HepG2 (cell line): ENCODE results near the gene COL8A2. TPM values are rescaled to one million over a fixed set of nuclear protein-coding genes. Genes with fewer than 3 reads are reported as not detected.
A peak's percentile ranks its signal among the peaks of the same experiment; 100 is the strongest.

Source experiments
- ATAC-seq: fragments of 200-7000 bp; cut with Tn5 transposase; 3 replicates; pipeline ENCODE4 v1.9.1; 2020; ENCODE audit warnings: mild to moderate bottlenecking, moderate library complexity
- BruUV-seq: library from RNA; stranded (reverse); fragments of 400-500 nt; replicated peaks from 2 replicates; lab custom pipeline; 2021; lab: Mats Ljungman, UMichigan
- CTCF ChIA-PET: fragments of 300-600 bp; formaldehyde crosslinking; extraction: SDS; loops from one replicate; lab custom pipeline; 2021; ENCODE audit warnings: low total read pairs, inconsistent platforms, low intra/inter-chr PET ratio; lab: Yijun Ruan, JAX
- POLR2A ChIA-PET: fragments of 350-600 bp; sonication (Branson Sonifier 250); formaldehyde crosslinking; loops from one replicate; lab custom pipeline; 2020; ENCODE audit warnings: antibody characterized with exemption, inconsistent platforms; lab: Yijun Ruan, JAX
- DNase-seq: peaks from one replicate; pipeline ENCODE4 v3.0.0-alpha.2; 2015; ENCODE audit warnings: low spot score
- FAIRE-seq: peaks from 3 replicates; lab custom pipeline; 2011; peaks lifted over from hg19 to GRCh38; lab: Jason Lieb, UNC
- H2AFZ ChIP-seq: one replicate; pipeline ENCODE4 v1.6.1; 2011; ENCODE audit warnings: low read length, inconsistent platforms
- H3K27ac ChIP-seq: fragments of 300-600 bp; 3 replicates; pipeline ENCODE4 v1.8.0; 2011; ENCODE audit warnings: mixed run types, mild to moderate bottlenecking, mixed read lengths, low read length, inconsistent platforms; ENCODE audit not compliant: insufficient read depth; ENCODE audit errors: extremely low read length
- H3K27me3 ChIP-seq, 2 experiments: fragments of 200-600 bp in 1 of 2; 2 replicates in 1 of 2; 3 replicates in 1 of 2; pipeline versions ENCODE4 v1.6.0 to v1.8.0; 2011; ENCODE audit warnings: low read length in 2 of 2, mild to moderate bottlenecking in 2 of 2, moderate library complexity in 2 of 2, inconsistent platforms in 1 of 2; ENCODE audit not compliant: insufficient read depth in 2 of 2, control insufficient read depth in 1 of 2
- H3K36me3 ChIP-seq, 2 experiments: fragments of 200-600 bp in 1 of 2; replicated peaks in 1 of 2; 2 replicates in 1 of 2; 3 replicates in 1 of 2; pipeline versions ENCODE4 v1.5.1 to v1.8.0; 2011; ENCODE audit warnings: low read length in 2 of 2, inconsistent platforms in 1 of 2; ENCODE audit not compliant: insufficient read depth in 2 of 2, control insufficient read depth in 1 of 2
- H3K4me1 ChIP-seq: 2 replicates; pipeline ENCODE4 v1.5.1; 2012; ENCODE audit warnings: low read length, inconsistent platforms; ENCODE audit not compliant: insufficient read depth
- H3K4me2 ChIP-seq: 2 replicates; pipeline ENCODE4 v1.6.0; 2011; ENCODE audit warnings: low read depth, low read length, inconsistent platforms
- H3K4me3 ChIP-seq, 3 experiments: fragments of 200-600 bp in 1 of 3; sonication (generic), shearing (Covaris generic) in 1 of 3; replicated peaks in 1 of 3; 2 replicates each; pipeline ENCODE4 v1.5.1; 2011 to 2016; ENCODE audit warnings: low read length in 3 of 3, inconsistent platforms in 2 of 3, low read depth in 2 of 3, mild to moderate bottlenecking in 2 of 3, control low read depth in 1 of 3, mixed read lengths in 1 of 3; ENCODE audit not compliant: insufficient read depth in 1 of 3
- H3K79me2 ChIP-seq: one replicate; pipeline ENCODE4 v1.6.1; 2011; ENCODE audit warnings: low read length, inconsistent platforms; ENCODE audit not compliant: insufficient read depth
- H3K9ac ChIP-seq: 2 replicates; pipeline ENCODE4 v1.6.0; 2011; ENCODE audit warnings: mild to moderate bottlenecking, low read depth, low read length, inconsistent platforms; ENCODE audit not compliant: insufficient read depth
- H3K9me3 ChIP-seq: 2 replicates; pipeline ENCODE4 v1.5.1; 2012; ENCODE audit warnings: mild to moderate bottlenecking, low read length
- H4K20me1 ChIP-seq: 2 replicates; pipeline ENCODE4 v1.6.0; 2011; ENCODE audit warnings: inconsistent platforms, mild to moderate bottlenecking, low read length, moderate library complexity; ENCODE audit not compliant: insufficient read depth
- BORCS8-MEF2B ChIP-seq: sonication (generic); formaldehyde crosslinking; IDR thresholded peaks from 2 replicates; pipeline ENCODE4 v1.8.0; 2022; ENCODE audit warnings: mild to moderate bottlenecking, missing genetic modification reagents
- MAZ ChIP-seq, 2 experiments: sonication (generic) in 1 of 2; formaldehyde crosslinking in 1 of 2; IDR thresholded peaks; 2 replicates each; pipeline versions ENCODE4 v1.5.0 to v1.6.1; 2012 to 2020; ENCODE audit warnings: low read depth in 2 of 2, mild to moderate bottlenecking in 2 of 2, borderline replicate concordance in 1 of 2, improper control_type of control experiment in 1 of 2, low read length in 1 of 2, missing genetic modification reagents in 1 of 2, moderate library complexity in 1 of 2
- NFKBIZ ChIP-seq: IDR thresholded peaks from 2 replicates; pipeline ENCODE4 v1.6.1; 2018; ENCODE audit warnings: missing genetic modification reagents, missing compliant biosample characterization
- NFRKB ChIP-seq: fragments of 450-650 bp; IDR thresholded peaks from 2 replicates; pipeline ENCODE4 v1.6.1; 2017
- PRDM4 ChIP-seq: sonication (generic); formaldehyde crosslinking; IDR thresholded peaks from 2 replicates; pipeline ENCODE4 v1.9.0; 2021; ENCODE audit warnings: missing genetic modification reagents, borderline replicate concordance
- SOX13 ChIP-seq, 3 experiments: fragments of 450-650 bp in 1 of 3; sonication (generic) in 1 of 3; formaldehyde crosslinking in 1 of 3; IDR thresholded peaks in 2 of 3; conservative IDR thresholded peaks in 1 of 3; 2 replicates each; pipeline versions ENCODE4 v1.5.0 to v1.6.1; 2016 to 2020; ENCODE audit warnings: antibody characterized with exemption in 1 of 3, mild to moderate bottlenecking in 1 of 3, missing compliant biosample characterization in 1 of 3, missing genetic modification reagents in 1 of 3, moderate library complexity in 1 of 3
- SRF ChIP-seq: IDR thresholded peaks from 2 replicates; pipeline ENCODE4 v1.6.1; 2011; ENCODE audit warnings: mild to moderate bottlenecking, low read depth, low read length, moderate library complexity
- SYNCRIP ChIP-seq: fragments of 200-400 bp; formaldehyde crosslinking; IDR thresholded peaks from 2 replicates; pipeline ENCODE4 v1.6.1; 2018; ENCODE audit warnings: mild to moderate bottlenecking, low read depth, low read length; ENCODE audit not compliant: insufficient read depth
- TEAD2 ChIP-seq: sonication (generic); formaldehyde crosslinking; IDR thresholded peaks from 2 replicates; pipeline ENCODE4 v1.9.0; 2021; ENCODE audit warnings: missing genetic modification reagents
- TMF1 ChIP-seq: sonication (generic); formaldehyde crosslinking; IDR thresholded peaks from 2 replicates; pipeline ENCODE4 v1.8.1; 2022; ENCODE audit warnings: low read depth, missing genetic modification reagents
- ZFP91 ChIP-seq: sonication (generic); formaldehyde crosslinking; IDR thresholded peaks from 2 replicates; pipeline ENCODE4 v1.9.0; 2022; ENCODE audit warnings: missing genetic modification reagents, mild to moderate bottlenecking, borderline replicate concordance
- ZNF724P ChIP-seq: sonication (generic); formaldehyde crosslinking; IDR thresholded peaks from 2 replicates; pipeline ENCODE4 v1.8.0; 2022; ENCODE audit warnings: missing genetic modification reagents, borderline replicate concordance
- WGBS: methylation state at CpG from one replicate; pipeline ENCODE4 v1.1.6; 2017; ENCODE audit warnings: low lambda C conversion rate; 5-methylcytosine and 5-hydroxymethylcytosine counted together
- in situ Hi-C: cut with HindIII; loops from 2 replicates; pipeline ENCODE4 v1.10.0; 2017; ENCODE audit warnings: low pct_unique_long_range_greater_than_20kb; ENCODE audit not compliant: extremely low pct_ligation_motif_present
- intact Hi-C: fragments of 100-400 bp; cut with micrococcal nuclease; formaldehyde crosslinking; loops from one replicate; pipeline ENCODE4 v1.10.0; 2022; ENCODE audit not compliant: unreplicated experiment
- polyA plus RNA-seq, 8 experiments: library from polyadenylated mRNA; depleted of rRNA in 3 of 8; stranded (reverse) in 7 of 8; unstranded in 1 of 8; fragments of >200 nt; fragmentation: Illumina TruSeq in 4 of 8; extraction: Trizol in 4 of 8; gene quantifications; 2 replicates each; pipeline versions ENCODE4 v1.2.1 to v1.2.3, GENCODE V29; 2011 to 2016; ENCODE audit warnings: low read depth in 4 of 8, missing spikeins in 1 of 8, mixed read lengths in 1 of 8; ENCODE audit not compliant: insufficient read depth in 1 of 8
- total RNA-seq, 5 experiments: library from RNA; depleted of rRNA; stranded (reverse); fragments of >200 nt; fragmentation: Illumina TruSeq; extraction: Trizol; gene quantifications; 2 replicates each; pipeline ENCODE4 v1.2.3, GENCODE V29; 2016; ENCODE audit warnings: low read depth in 1 of 5

Gene COL8A2
- total and polyA plus RNA-seq, 2 of the 13 experiments (the other 11 are each of a cell fraction or from before 2014, with no cell fraction given), result 0.13 to 0.24 TPM

- H3K27me3 ChIP-seq, result no peaks in the 10 kb centered on the region
- intact Hi-C loops, result loop anchor here (1.0 kb wide), 1 partner anchor 35 kb away; no protein-coding TSS in a partner anchor
- no peaks in the 10 kb centered on the region for H3K9me3 ChIP-seq
- 11% methylated on average over 6 of the region's 6 CpGs for WGBS
- no peaks in the 10 kb centered on the region for H3K79me2 ChIP-seq
- peaks cover 18% of the 10 kb centered on the region for H3K4me1 ChIP-seq
- BruUV-seq, result no TSS peak
- peak; percentile 25 for ATAC-seq
- H4K20me1 ChIP-seq, result no peaks in the 10 kb centered on the region
- peaks cover 10 to 26% of the 10 kb centered on the region in 2 experiments; a peak in 3 of 5 replicates for H3K36me3 ChIP-seq
- in situ Hi-C loops, result loop anchor here (5.0 kb wide), 1 partner anchor 37 kb away; no protein-coding TSS in a partner anchor
- no peak overlapping the region for H3K4me2 ChIP-seq
- H3K9ac ChIP-seq, result no peak overlapping the region
- FAIRE-seq, result no peak
- DNase-seq, result no peak
- H3K4me3 ChIP-seq, result no peak overlapping the region
- no peak overlapping the region for H2AFZ ChIP-seq
- POLR2A ChIA-PET, result interaction anchor here (1.2 kb wide), 1 partner anchor 19 kb away, joined by 4 read pairs; no protein-coding TSS in a partner anchor
- CTCF ChIA-PET, result interaction anchor here (1.5 to 4.5 kb wide), 3 partner anchors 32 to 54 kb away, joined by 6 to 104 read pairs (median 9); no protein-coding TSS in a partner anchor
- H3K27ac ChIP-seq, result no peak overlapping the region
- TF ChIP-seq ZFP91 (CRISPR knock-in tag) (no peak), PRDM4 (no peak), BORCS8-MEF2B (CRISPR knock-in tag) (no peak), SYNCRIP (no peak), NFRKB (no peak), TEAD2 (CRISPR knock-in tag) (no peak), SRF (no peak), NFKBIZ (CRISPR knock-in tag) (no peak), TMF1 (no peak), MAZ (IDR thresholded peaks at IDR 0.05; ENCODE audit: borderline replicate concordance, low read depth, low read length) (no peak), MAZ (CRISPR knock-in tag; IDR thresholded peaks at IDR 0.05; ENCODE audit: low read depth) (no peak), ZNF724P (CRISPR knock-in tag) (no peak), SOX13 (IDR thresholded peaks at IDR 0.05) (no peak), SOX13 (CRISPR knock-in tag; conservative IDR thresholded peaks at IDR 0.05 in 1 of 2, IDR thresholded peaks at IDR 0.05 in 1 of 2) (no peak)
Observed at GRCh38 chr1:36134031-36134430, 9.0 kb upstream of the COL8A2 start.
